HepG2 (cell line): ENCODE results near the gene PRR20G. TPM values are rescaled to one million over a fixed set of nuclear protein-coding genes. Genes with fewer than 3 reads are reported as not detected.

ENCODE experiments used
- ATAC-seq: fragments of 200-7000 bp; cut with Tn5 transposase; 3 replicates; pipeline ENCODE4 v1.9.1; 2020; ENCODE audit warnings: mild to moderate bottlenecking, moderate library complexity
- BruUV-seq: library from RNA; stranded (reverse); fragments of 400-500 nt; replicated peaks from 2 replicates; lab custom pipeline; 2021; lab: Mats Ljungman, UMichigan
- CTCF ChIA-PET: fragments of 300-600 bp; formaldehyde crosslinking; extraction: SDS; loops from one replicate; lab custom pipeline; 2021; ENCODE audit warnings: low total read pairs, inconsistent platforms, low intra/inter-chr PET ratio; lab: Yijun Ruan, JAX
- POLR2A ChIA-PET: fragments of 350-600 bp; sonication (Branson Sonifier 250); formaldehyde crosslinking; loops from one replicate; lab custom pipeline; 2020; ENCODE audit warnings: antibody characterized with exemption, inconsistent platforms; lab: Yijun Ruan, JAX
- DNase-seq: peaks from one replicate; pipeline ENCODE4 v3.0.0-alpha.2; 2015; ENCODE audit warnings: low spot score
- FAIRE-seq: peaks from 3 replicates; lab custom pipeline; 2011; peaks lifted over from hg19 to GRCh38; lab: Jason Lieb, UNC
- H2AFZ ChIP-seq: one replicate; pipeline ENCODE4 v1.6.1; 2011; ENCODE audit warnings: low read length, inconsistent platforms
- H3K27ac ChIP-seq: fragments of 300-600 bp; 3 replicates; pipeline ENCODE4 v1.8.0; 2011; ENCODE audit warnings: mixed run types, mild to moderate bottlenecking, mixed read lengths, low read length, inconsistent platforms; ENCODE audit not compliant: insufficient read depth; ENCODE audit errors: extremely low read length
- H3K27me3 ChIP-seq, 2 experiments: fragments of 200-600 bp in 1 of 2; 2 replicates in 1 of 2; 3 replicates in 1 of 2; pipeline versions ENCODE4 v1.6.0 to v1.8.0; 2011; ENCODE audit warnings: low read length in 2 of 2, mild to moderate bottlenecking in 2 of 2, moderate library complexity in 2 of 2, inconsistent platforms in 1 of 2; ENCODE audit not compliant: insufficient read depth in 2 of 2, control insufficient read depth in 1 of 2
- H3K36me3 ChIP-seq, 2 experiments: fragments of 200-600 bp in 1 of 2; replicated peaks in 1 of 2; 2 replicates in 1 of 2; 3 replicates in 1 of 2; pipeline versions ENCODE4 v1.5.1 to v1.8.0; 2011; ENCODE audit warnings: low read length in 2 of 2, inconsistent platforms in 1 of 2; ENCODE audit not compliant: insufficient read depth in 2 of 2, control insufficient read depth in 1 of 2
- H3K4me1 ChIP-seq: 2 replicates; pipeline ENCODE4 v1.5.1; 2012; ENCODE audit warnings: low read length, inconsistent platforms; ENCODE audit not compliant: insufficient read depth
- H3K4me2 ChIP-seq: 2 replicates; pipeline ENCODE4 v1.6.0; 2011; ENCODE audit warnings: low read depth, low read length, inconsistent platforms
- H3K4me3 ChIP-seq, 3 experiments: fragments of 200-600 bp in 1 of 3; sonication (generic), shearing (Covaris generic) in 1 of 3; replicated peaks in 1 of 3; 2 replicates each; pipeline ENCODE4 v1.5.1; 2011 to 2016; ENCODE audit warnings: low read length in 3 of 3, inconsistent platforms in 2 of 3, low read depth in 2 of 3, mild to moderate bottlenecking in 2 of 3, control low read depth in 1 of 3, mixed read lengths in 1 of 3; ENCODE audit not compliant: insufficient read depth in 1 of 3
- H3K79me2 ChIP-seq: one replicate; pipeline ENCODE4 v1.6.1; 2011; ENCODE audit warnings: low read length, inconsistent platforms; ENCODE audit not compliant: insufficient read depth
- H3K9ac ChIP-seq: 2 replicates; pipeline ENCODE4 v1.6.0; 2011; ENCODE audit warnings: mild to moderate bottlenecking, low read depth, low read length, inconsistent platforms; ENCODE audit not compliant: insufficient read depth
- H3K9me3 ChIP-seq: 2 replicates; pipeline ENCODE4 v1.5.1; 2012; ENCODE audit warnings: mild to moderate bottlenecking, low read length
- H4K20me1 ChIP-seq: 2 replicates; pipeline ENCODE4 v1.6.0; 2011; ENCODE audit warnings: inconsistent platforms, mild to moderate bottlenecking, low read length, moderate library complexity; ENCODE audit not compliant: insufficient read depth
- ATRX ChIP-seq: sonication (generic); formaldehyde crosslinking; IDR thresholded peaks from 2 replicates; pipeline ENCODE4 v1.4.0; 2020; ENCODE audit warnings: missing genetic modification reagents, borderline replicate concordance
- CENPX ChIP-seq: sonication (generic); formaldehyde crosslinking; IDR thresholded peaks from 2 replicates; pipeline ENCODE4 v1.9.0; 2021; ENCODE audit warnings: mild to moderate bottlenecking, missing genetic modification reagents, moderate library complexity
- HDAC2 ChIP-seq: sonication (generic); formaldehyde crosslinking; IDR thresholded peaks from 2 replicates; pipeline ENCODE4 v1.4.0; 2020; ENCODE audit warnings: missing genetic modification reagents
- KAT8 ChIP-seq: IDR thresholded peaks from 2 replicates; pipeline ENCODE4 v1.6.1; 2016; ENCODE audit warnings: missing genetic modification reagents, missing compliant biosample characterization
- SIX4 ChIP-seq: sonication (generic); formaldehyde crosslinking; IDR thresholded peaks from 2 replicates; pipeline ENCODE4 v1.4.0; 2020; ENCODE audit warnings: missing genetic modification reagents
- SMARCC2 ChIP-seq: fragments of 450-650 bp; IDR thresholded peaks from 2 replicates; pipeline ENCODE4 v1.6.1; 2017; ENCODE audit warnings: antibody characterized with exemption, mild to moderate bottlenecking
- TARDBP ChIP-seq: sonication (generic); formaldehyde crosslinking; IDR thresholded peaks from 2 replicates; pipeline ENCODE4 v1.8.0; 2022; ENCODE audit warnings: mild to moderate bottlenecking, missing genetic modification reagents
- ZGPAT ChIP-seq: IDR thresholded peaks from 2 replicates; pipeline ENCODE4 v1.6.1; 2016; ENCODE audit warnings: mild to moderate bottlenecking
- ZMYM2 ChIP-seq: sonication (generic); formaldehyde crosslinking; IDR thresholded peaks from 2 replicates; pipeline ENCODE4 v1.8.0; 2022; ENCODE audit warnings: mild to moderate bottlenecking, missing genetic modification reagents
- ZNF687 ChIP-seq: sonication (generic); formaldehyde crosslinking; IDR thresholded peaks from 2 replicates; pipeline ENCODE4 v1.5.1; 2020; ENCODE audit warnings: mild to moderate bottlenecking, missing genetic modification reagents, moderate library complexity
- ZNF781 ChIP-seq: sonication (generic); formaldehyde crosslinking; IDR thresholded peaks from 2 replicates; pipeline ENCODE4 v1.5.1; 2020; ENCODE audit warnings: borderline replicate concordance, mild to moderate bottlenecking, missing genetic modification reagents; ENCODE audit errors: not compliant biosample characterization
- WGBS: methylation state at CpG from one replicate; pipeline ENCODE4 v1.1.6; 2017; ENCODE audit warnings: low lambda C conversion rate; 5-methylcytosine and 5-hydroxymethylcytosine counted together
- in situ Hi-C: cut with HindIII; loops from 2 replicates; pipeline ENCODE4 v1.10.0; 2017; ENCODE audit warnings: low pct_unique_long_range_greater_than_20kb; ENCODE audit not compliant: extremely low pct_ligation_motif_present
- intact Hi-C: fragments of 100-400 bp; cut with micrococcal nuclease; formaldehyde crosslinking; loops from one replicate; pipeline ENCODE4 v1.10.0; 2022; ENCODE audit not compliant: unreplicated experiment
- polyA plus RNA-seq, 8 experiments: library from polyadenylated mRNA; depleted of rRNA in 3 of 8; stranded (reverse) in 7 of 8; unstranded in 1 of 8; fragments of >200 nt; fragmentation: Illumina TruSeq in 4 of 8; extraction: Trizol in 4 of 8; gene quantifications; 2 replicates each; pipeline versions ENCODE4 v1.2.1 to v1.2.3, GENCODE V29; 2011 to 2016; ENCODE audit warnings: low read depth in 4 of 8, missing spikeins in 1 of 8, mixed read lengths in 1 of 8; ENCODE audit not compliant: insufficient read depth in 1 of 8
- total RNA-seq, 5 experiments: library from RNA; depleted of rRNA; stranded (reverse); fragments of >200 nt; fragmentation: Illumina TruSeq; extraction: Trizol; gene quantifications; 2 replicates each; pipeline ENCODE4 v1.2.3, GENCODE V29; 2016; ENCODE audit warnings: low read depth in 1 of 5

The PRR20G gene
- total and polyA plus RNA-seq, 2 of the 13 experiments (the other 11 are each of a cell fraction or from before 2014, with no cell fraction given): not detected

GRCh38 chr3:127299276-127299675, 11.4 kb upstream of the PRR20G start:
- WGBS: 78% methylated on average over 6 of the region's 6 CpGs
- H3K9me3 ChIP-seq: no peaks in the 10 kb centered on the region
- no peak overlapping the region for H3K9ac ChIP-seq
- no peaks in the 10 kb centered on the region for H3K79me2 ChIP-seq
- no peaks in the 10 kb centered on the region for H3K36me3 ChIP-seq
- H3K27me3 ChIP-seq: no peaks in the 10 kb centered on the region
- no peak overlapping the region for H2AFZ ChIP-seq
- no peak overlapping the region for H3K27ac ChIP-seq
- POLR2A ChIA-PET: no interaction called here
- no TSS peak for BruUV-seq
- DNase-seq (no peak), ATAC-seq (no peak), FAIRE-seq (no peak)
- H4K20me1 ChIP-seq: no peaks in the 10 kb centered on the region
- in situ Hi-C loops: no loop called here
- no peak overlapping the region for H3K4me3 ChIP-seq
- H3K4me2 ChIP-seq: no peak overlapping the region
- intact Hi-C loops: no loop called here
- CTCF ChIA-PET: no interaction called here
- peaks cover 7% of the 10 kb centered on the region; the same call in 1 of the 2 replicates for H3K4me1 ChIP-seq
- TF ChIP-seq SIX4 (CRISPR knock-in tag) (no peak), SMARCC2 (no peak), ATRX (CRISPR knock-in tag) (no peak), CENPX (CRISPR knock-in tag) (no peak), KAT8 (no peak), ZGPAT (no peak), HDAC2 (CRISPR knock-in tag) (no peak), TARDBP (no peak), ZMYM2 (no peak), ZNF687 (CRISPR knock-in tag) (no peak), ZNF781 (CRISPR knock-in tag) (no peak)
